GM21619 (cell line): ENCODE measurements around the gene LYL1.

ENCODE experiments used
- ATAC-seq: cut with Tn5 transposase; IDR thresholded peaks from one replicate; pipeline ENCODE4 v1.9.1; 2021; ENCODE audit not compliant: unreplicated experiment

LYL1 gene

GRCh38 chr19:13058951-13059660, 43.6 kb downstream of the LYL1 start:
- ATAC-seq, result no peak

GRCh38 chr19:13057744-13058143, 44.9 kb downstream of the LYL1 start:
- no peak for ATAC-seq

- no peak for ATAC-seq
These were observed 45.5 kb downstream of the LYL1 start for GRCh38 chr19:13057147-13057572.

GRCh38 chr19:13056052-13056660, 46.5 kb downstream of the LYL1 start:
- ATAC-seq, result no peak

GRCh38 chr19:13055213-13056051, 47.2 kb downstream of the LYL1 start:
- ATAC-seq, result no peak

GRCh38 chr19:13054626-13055212, 47.9 kb downstream of the LYL1 start:
- no peak for ATAC-seq

GRCh38 chr19:13053761-13054625, 48.7 kb downstream of the LYL1 start:
- no peak for ATAC-seq

GRCh38 chr19:13053238-13053637, 49.4 kb downstream of the LYL1 start:
- no peak for ATAC-seq

- ATAC-seq, result no peak
These were observed 50.0 kb downstream of the LYL1 start for GRCh38 chr19:13052447-13053175.

GRCh38 chr19:13051557-13052165, 51.0 kb downstream of the LYL1 start:
- ATAC-seq, result no peak

GRCh38 chr19:13050274-13050673, 52.4 kb downstream of the LYL1 start:
- ATAC-seq, result no peak
